Activated CD8-positive, alpha-beta memory T cell treated with anti-CD3 and anti-CD28 coated beads for 4 hours (primary cell): Measurements from ENCODE around the gene PITPNM3.

Source experiments
- DNase-seq, 2 donors: peaks; one replicate each; pipeline ENCODE4 v3.0.0-alpha.2; 2020; ENCODE audit warnings: low read depth in 2 of 2

PITPNM3 gene

GRCh38 chr17:6408276-6408675 is 148.1 kb downstream of the PITPNM3 start:
- no peak for DNase-seq

GRCh38 chr17:6402258-6402657 is 154.1 kb downstream of the PITPNM3 start:
- no peak for DNase-seq
